ENCODE measurements around the gene STPG2. TPM values are rescaled to one million over a fixed set of nuclear protein-coding genes. Genes with fewer than 3 reads are reported as not detected.

Gene STPG2
- total RNA-seq, 1 donor from 2014 or later: 0.14 TPM

- Mint-ChIP-seq H3K27me3 (ENCODE audit: low read depth, unreplicated experiment) (no peaks in the 10 kb centered on the region), H3K4me3 (ENCODE audit: unreplicated experiment) (no peak overlapping the region), H3K9me3 (ENCODE audit: unreplicated experiment) (no peaks in the 10 kb centered on the region), H3K27ac (ENCODE audit: unreplicated experiment) (no peak overlapping the region), H3K4me1 (ENCODE audit: low read depth, unreplicated experiment) (no peaks in the 10 kb centered on the region), H3K36me3 (ENCODE audit: low read depth, unreplicated experiment) (no peaks in the 10 kb centered on the region)
- Histone ChIP-seq H3K4me2 (ENCODE audit: low read length) (no peak overlapping the region), H3K79me2 (ENCODE audit: insufficient read depth, low read length) (no peaks in the 10 kb centered on the region), H3K4me3 (ENCODE audit: insufficient read depth, low read depth, low read length) (no peak overlapping the region), H4K20me1 (ENCODE audit: insufficient read depth, low read length) (no peaks in the 10 kb centered on the region), H3K36me3 (ENCODE audit: insufficient read depth, low read length) (no peaks in the 10 kb centered on the region), H3K27me3 (ENCODE audit: insufficient read depth, low read length) (no peaks in the 10 kb centered on the region), H3K9me3 (ENCODE audit: insufficient read depth, low read depth, low read length) (no peaks in the 10 kb centered on the region), H3K27ac (ENCODE audit: low read depth, low read length) (no peak overlapping the region), H2AFZ (ENCODE audit: low read depth, low read length) (no peak overlapping the region), H3K4me1 (ENCODE audit: insufficient read depth, low read length) (no peaks in the 10 kb centered on the region), H3K9ac (ENCODE audit: low read length) (no peak overlapping the region)
- TF ChIP-seq CTCF (IDR thresholded peaks at IDR 0.05; ENCODE audit: insufficient read depth, low read depth, low read length) (no peak), EZH2 (IDR thresholded peaks at IDR 0.05; ENCODE audit: insufficient read depth, low read length) (no peak)
- FAIRE-seq: no peak
- DNase-seq (ENCODE audit: low read depth): no peak
Measured at GRCh38 chr4:97892592-97893266, 250.5 kb downstream of the STPG2 start.

GRCh38 chr4:97879942-97880341 is 263.3 kb downstream of the STPG2 start:
- H3K4me3 ChIP-seq (ENCODE audit: insufficient read depth, low read depth, low read length): no peak overlapping the region
- no peaks in the 10 kb centered on the region for H3K4me1 ChIP-seq (ENCODE audit: insufficient read depth, low read length)
- no peak overlapping the region for H3K27ac ChIP-seq (ENCODE audit: low read depth, low read length)
- H3K9me3 ChIP-seq (ENCODE audit: insufficient read depth, low read depth, low read length): no peaks in the 10 kb centered on the region
- DNase-seq (ENCODE audit: low read depth): no peak
- no peaks in the 10 kb centered on the region for H3K36me3 ChIP-seq (ENCODE audit: insufficient read depth, low read length)
- H3K9ac ChIP-seq (ENCODE audit: low read length): no peak overlapping the region
- no peak overlapping the region for H3K4me3 Mint-ChIP-seq (ENCODE audit: unreplicated experiment)
- H2AFZ ChIP-seq (ENCODE audit: low read depth, low read length): no peak overlapping the region
- no peak overlapping the region for H3K27ac Mint-ChIP-seq (ENCODE audit: unreplicated experiment)
- H4K20me1 ChIP-seq (ENCODE audit: insufficient read depth, low read length): no peaks in the 10 kb centered on the region
- H3K36me3 Mint-ChIP-seq (ENCODE audit: low read depth, unreplicated experiment): no peaks in the 10 kb centered on the region
- no peak for TF ChIP-seq CTCF (IDR thresholded peaks at IDR 0.05; ENCODE audit: insufficient read depth, low read depth, low read length)
- TF ChIP-seq EZH2 (IDR thresholded peaks at IDR 0.05; ENCODE audit: insufficient read depth, low read length): no peak
- no peaks in the 10 kb centered on the region for H3K27me3 Mint-ChIP-seq (ENCODE audit: low read depth, unreplicated experiment)
- H3K4me2 ChIP-seq (ENCODE audit: low read length): no peak overlapping the region
- H3K27me3 ChIP-seq (ENCODE audit: insufficient read depth, low read length): no peaks in the 10 kb centered on the region
- no peaks in the 10 kb centered on the region for H3K4me1 Mint-ChIP-seq (ENCODE audit: low read depth, unreplicated experiment)
- FAIRE-seq: no peak
- no peaks in the 10 kb centered on the region for H3K9me3 Mint-ChIP-seq (ENCODE audit: unreplicated experiment)
- no peaks in the 10 kb centered on the region for H3K79me2 ChIP-seq (ENCODE audit: insufficient read depth, low read length)

GRCh38 chr4:97868097-97868496 is 275.2 kb downstream of the STPG2 start:
- TF ChIP-seq EZH2 (IDR thresholded peaks at IDR 0.05; ENCODE audit: insufficient read depth, low read length) (no peak), CTCF (IDR thresholded peaks at IDR 0.05; ENCODE audit: insufficient read depth, low read depth, low read length) (no peak)
- Histone ChIP-seq H3K4me2 (ENCODE audit: low read length) (no peak overlapping the region), H2AFZ (ENCODE audit: low read depth, low read length) (no peak overlapping the region), H3K27me3 (ENCODE audit: insufficient read depth, low read length) (no peaks in the 10 kb centered on the region), H3K9ac (ENCODE audit: low read length) (no peak overlapping the region), H3K27ac (ENCODE audit: low read depth, low read length) (no peak overlapping the region), H3K4me3 (ENCODE audit: insufficient read depth, low read depth, low read length) (no peak overlapping the region), H4K20me1 (ENCODE audit: insufficient read depth, low read length) (no peaks in the 10 kb centered on the region), H3K36me3 (ENCODE audit: insufficient read depth, low read length) (no peaks in the 10 kb centered on the region), H3K79me2 (ENCODE audit: insufficient read depth, low read length) (no peaks in the 10 kb centered on the region), H3K4me1 (ENCODE audit: insufficient read depth, low read length) (no peaks in the 10 kb centered on the region), H3K9me3 (ENCODE audit: insufficient read depth, low read depth, low read length) (no peaks in the 10 kb centered on the region)
- H3K27ac Mint-ChIP-seq (ENCODE audit: unreplicated experiment): no peak overlapping the region
- DNase-seq (ENCODE audit: low read depth) (no peak), FAIRE-seq (no peak)
- no peaks in the 10 kb centered on the region for H3K36me3 Mint-ChIP-seq (ENCODE audit: low read depth, unreplicated experiment)
- H3K4me1 Mint-ChIP-seq (ENCODE audit: low read depth, unreplicated experiment): no peaks in the 10 kb centered on the region
- no peaks in the 10 kb centered on the region for H3K27me3 Mint-ChIP-seq (ENCODE audit: low read depth, unreplicated experiment)
- H3K4me3 Mint-ChIP-seq (ENCODE audit: unreplicated experiment): no peak overlapping the region
- H3K9me3 Mint-ChIP-seq (ENCODE audit: unreplicated experiment): peaks cover 4% of the 10 kb centered on the region

Measured in astrocyte (in vitro differentiated cells and primary cell).